Uterus (tissue), 2 donors: ENCODE measurements around the gene TCTN2.

ENCODE experiments used
- POLR2A ChIP-seq, 2 donors: fragments of 450-650 bp; IDR thresholded peaks; one replicate each; pipeline ENCODE4 v1.6.1; 2016; ENCODE audit warnings: antibody characterized with exemption in 2 of 2, mild to moderate bottlenecking in 1 of 2, moderate library complexity in 1 of 2
- TF ChIP-seq, protein P1 (sequence below), 4 experiments: fragments of 200-600 bp in 2 of 4; fragments of 450-650 bp in 2 of 4; sonication (generic) in 2 of 4; IDR thresholded peaks; one replicate each; pipeline ENCODE4 v1.5.1; 2016 to 2019; ENCODE audit warnings: antibody characterized with exemption in 4 of 4, mild to moderate bottlenecking in 2 of 4, moderate library complexity in 1 of 4

- TF ChIP-seq, protein P1, sequence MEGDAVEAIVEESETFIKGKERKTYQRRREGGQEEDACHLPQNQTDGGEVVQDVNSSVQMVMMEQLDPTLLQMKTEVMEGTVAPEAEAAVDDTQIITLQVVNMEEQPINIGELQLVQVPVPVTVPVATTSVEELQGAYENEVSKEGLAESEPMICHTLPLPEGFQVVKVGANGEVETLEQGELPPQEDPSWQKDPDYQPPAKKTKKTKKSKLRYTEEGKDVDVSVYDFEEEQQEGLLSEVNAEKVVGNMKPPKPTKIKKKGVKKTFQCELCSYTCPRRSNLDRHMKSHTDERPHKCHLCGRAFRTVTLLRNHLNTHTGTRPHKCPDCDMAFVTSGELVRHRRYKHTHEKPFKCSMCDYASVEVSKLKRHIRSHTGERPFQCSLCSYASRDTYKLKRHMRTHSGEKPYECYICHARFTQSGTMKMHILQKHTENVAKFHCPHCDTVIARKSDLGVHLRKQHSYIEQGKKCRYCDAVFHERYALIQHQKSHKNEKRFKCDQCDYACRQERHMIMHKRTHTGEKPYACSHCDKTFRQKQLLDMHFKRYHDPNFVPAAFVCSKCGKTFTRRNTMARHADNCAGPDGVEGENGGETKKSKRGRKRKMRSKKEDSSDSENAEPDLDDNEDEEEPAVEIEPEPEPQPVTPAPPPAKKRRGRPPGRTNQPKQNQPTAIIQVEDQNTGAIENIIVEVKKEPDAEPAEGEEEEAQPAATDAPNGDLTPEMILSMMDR (IDR thresholded peaks at IDR 0.05), result no peak
- TF ChIP-seq POLR2A (IDR thresholded peaks at IDR 0.05), result peak in 1 of 2 donors; percentile 23
These were observed at the start of gene TCTN2 for GRCh38 chr12:123670882-123671728.
